Left lung (tissue), 10 donors: Measurements from ENCODE around the gene S1PR3. TPM values are rescaled to one million over a fixed set of nuclear protein-coding genes. Genes with fewer than 3 reads are reported as not detected.

ENCODE experiments used
- ATAC-seq: fragments of 200-7000 bp; cut with Tn5 transposase; one replicate; pipeline ENCODE4 v1.9.1; 2020; ENCODE audit warnings: moderate library complexity
- DNase-seq, 4 donors: peaks; one replicate each; pipeline ENCODE4 v3.0.0-alpha.2; 2013 to 2020
- H3K27ac ChIP-seq, 2 donors: fragments of 200-600 bp; sonication (generic) in 1 of 2; one replicate each; pipeline versions ENCODE4 v1.5.0 to v1.8.0; 2020 to 2021
- H3K27me3 ChIP-seq, 2 donors: fragments of 200-600 bp; sonication (generic) in 1 of 2; one replicate each; pipeline versions ENCODE4 v1.5.0 to v1.8.0; 2020 to 2021
- H3K36me3 ChIP-seq, 2 donors: fragments of 200-600 bp; sonication (generic) in 1 of 2; one replicate each; pipeline versions ENCODE4 v1.5.0 to v1.8.0; 2020 to 2021
- H3K4me1 ChIP-seq, 2 donors: fragments of 200-600 bp; one replicate each; pipeline ENCODE4 v1.8.0; 2021
- H3K4me3 ChIP-seq, 2 donors: fragments of 200-600 bp; sonication (generic) in 1 of 2; one replicate each; pipeline versions ENCODE4 v1.5.0 to v1.8.0; 2020 to 2021; ENCODE audit warnings: mild to moderate bottlenecking in 1 of 2
- H3K9me3 ChIP-seq, 2 donors: fragments of 200-600 bp; sonication (generic) in 1 of 2; one replicate each; pipeline versions ENCODE4 v1.5.0 to v1.8.0; 2020 to 2021
- intact Hi-C, 2 donors: fragments of 100-400 bp; cut with DNase I; formaldehyde crosslinking; loops; one replicate each; pipeline versions ENCODE4 v1.11.2 to v1.14.2; 2022
- polyA plus RNA-seq, 6 donors: library from polyadenylated mRNA; unstranded; fragments of 120-200 nt; gene quantifications; one replicate each; pipeline ENCODE4 v1.2.1, GENCODE V29; 2013; ENCODE audit not compliant: insufficient read length in 6 of 6
- total RNA-seq, 2 donors: library from RNA; stranded (reverse); fragmentation: NEBNext Ultra II Directional; extraction: Animal tissue kit (Norgen Biotek cat#: 25700); gene quantifications; one replicate each; pipeline ENCODE4 v1.2.1, GENCODE V29; 2021
- TF ChIP-seq, protein P1 (sequence below), 2 donors: fragments of 200-600 bp; sonication (generic) in 1 of 2; IDR thresholded peaks; one replicate each; pipeline versions ENCODE4 v1.5.0 to v1.8.0; 2021; ENCODE audit warnings: antibody characterized with exemption in 2 of 2
- donor health status: DM: no; HTN: yes; CAD: no.
- donor health status: DM: no; HTN: no; CAD: no.

The S1PR3 gene
- total and polyA plus RNA-seq, 8 donors, result 6.9 to 113 (median 82.0) TPM

DNA sequence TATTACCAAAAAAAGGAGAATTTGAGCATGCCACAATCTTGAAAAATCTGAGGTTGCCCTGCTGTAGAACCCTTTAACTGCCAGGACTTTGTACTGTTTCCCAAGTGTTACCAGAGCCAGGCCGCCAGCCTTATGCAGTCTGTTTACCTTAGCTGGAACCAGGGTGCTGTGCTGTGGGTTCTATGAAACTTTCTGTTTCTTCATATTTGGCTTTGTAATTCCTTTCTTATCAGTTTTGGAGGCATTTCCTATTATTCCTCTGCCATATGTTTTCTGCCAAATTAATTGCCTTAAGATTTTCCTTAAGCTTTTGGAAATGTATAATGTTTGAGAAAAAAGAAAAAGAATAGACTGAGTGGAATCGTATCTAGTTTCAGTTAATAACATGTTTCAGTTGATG, 2.1 kb downstream of the S1PR3 start:
- DNase-seq (peak in 1 of 4 donors; percentile 35), ATAC-seq (no peak)
- intact Hi-C loops, result no loop called here
- Histone ChIP-seq H3K27ac (no peak overlapping the region), H3K4me3 (peak overlapping the region in 1 of 2 donors; percentile 64), H3K27me3 (peaks cover 0 to 36% of the 10 kb centered on the region in 2 donors), H3K36me3 (no peaks in the 10 kb centered on the region), H3K9me3 (no peaks in the 10 kb centered on the region), H3K4me1 (peaks cover 10 to 47% of the 10 kb centered on the region in 2 donors)
- TF ChIP-seq, protein P1, sequence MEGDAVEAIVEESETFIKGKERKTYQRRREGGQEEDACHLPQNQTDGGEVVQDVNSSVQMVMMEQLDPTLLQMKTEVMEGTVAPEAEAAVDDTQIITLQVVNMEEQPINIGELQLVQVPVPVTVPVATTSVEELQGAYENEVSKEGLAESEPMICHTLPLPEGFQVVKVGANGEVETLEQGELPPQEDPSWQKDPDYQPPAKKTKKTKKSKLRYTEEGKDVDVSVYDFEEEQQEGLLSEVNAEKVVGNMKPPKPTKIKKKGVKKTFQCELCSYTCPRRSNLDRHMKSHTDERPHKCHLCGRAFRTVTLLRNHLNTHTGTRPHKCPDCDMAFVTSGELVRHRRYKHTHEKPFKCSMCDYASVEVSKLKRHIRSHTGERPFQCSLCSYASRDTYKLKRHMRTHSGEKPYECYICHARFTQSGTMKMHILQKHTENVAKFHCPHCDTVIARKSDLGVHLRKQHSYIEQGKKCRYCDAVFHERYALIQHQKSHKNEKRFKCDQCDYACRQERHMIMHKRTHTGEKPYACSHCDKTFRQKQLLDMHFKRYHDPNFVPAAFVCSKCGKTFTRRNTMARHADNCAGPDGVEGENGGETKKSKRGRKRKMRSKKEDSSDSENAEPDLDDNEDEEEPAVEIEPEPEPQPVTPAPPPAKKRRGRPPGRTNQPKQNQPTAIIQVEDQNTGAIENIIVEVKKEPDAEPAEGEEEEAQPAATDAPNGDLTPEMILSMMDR (IDR thresholded peaks at IDR 0.05), result no peak

DNA sequence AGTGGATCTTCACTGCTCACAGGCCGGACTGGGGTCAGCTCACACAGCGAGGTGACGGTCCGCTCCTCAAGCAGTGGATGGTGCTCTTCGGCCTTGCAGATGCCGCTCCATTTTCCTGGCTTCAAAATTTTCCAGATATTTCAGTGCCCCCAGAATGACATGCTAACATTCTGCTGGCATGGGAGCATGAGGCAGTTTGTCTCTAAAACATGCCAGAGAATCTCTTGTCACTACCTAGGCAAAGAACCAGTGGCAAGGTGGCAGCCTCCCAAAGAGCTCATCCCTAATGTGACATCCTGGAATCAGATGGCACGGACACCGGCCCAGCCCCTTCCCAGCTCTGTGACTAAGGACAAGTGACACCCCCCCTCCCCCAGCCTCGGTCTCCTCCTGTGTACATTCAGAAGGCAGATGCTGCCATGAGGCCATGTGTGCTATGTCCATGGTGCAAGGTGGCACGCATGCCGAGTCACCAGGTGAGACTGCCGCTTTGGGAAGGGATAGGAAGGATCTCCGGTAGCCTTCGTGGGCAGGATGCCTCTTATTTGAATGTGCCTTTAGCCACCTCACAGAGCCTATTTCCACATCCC, 2.7 kb downstream of the S1PR3 start:
- H3K27ac ChIP-seq, result no peak overlapping the region
- intact Hi-C loops, result no loop called here
- TF ChIP-seq, protein P1 (IDR thresholded peaks at IDR 0.05), result no peak
- no peaks in the 10 kb centered on the region for H3K9me3 ChIP-seq
- no peaks in the 10 kb centered on the region for H3K36me3 ChIP-seq
- peak overlapping the region in 1 of 2 donors; percentile 64 for H3K4me3 ChIP-seq
- DNase-seq (no peak), ATAC-seq (no peak)
- peaks cover 10 to 45% of the 10 kb centered on the region in 2 donors for H3K4me1 ChIP-seq
- peaks cover 0 to 36% of the 10 kb centered on the region in 2 donors for H3K27me3 ChIP-seq

DNA sequence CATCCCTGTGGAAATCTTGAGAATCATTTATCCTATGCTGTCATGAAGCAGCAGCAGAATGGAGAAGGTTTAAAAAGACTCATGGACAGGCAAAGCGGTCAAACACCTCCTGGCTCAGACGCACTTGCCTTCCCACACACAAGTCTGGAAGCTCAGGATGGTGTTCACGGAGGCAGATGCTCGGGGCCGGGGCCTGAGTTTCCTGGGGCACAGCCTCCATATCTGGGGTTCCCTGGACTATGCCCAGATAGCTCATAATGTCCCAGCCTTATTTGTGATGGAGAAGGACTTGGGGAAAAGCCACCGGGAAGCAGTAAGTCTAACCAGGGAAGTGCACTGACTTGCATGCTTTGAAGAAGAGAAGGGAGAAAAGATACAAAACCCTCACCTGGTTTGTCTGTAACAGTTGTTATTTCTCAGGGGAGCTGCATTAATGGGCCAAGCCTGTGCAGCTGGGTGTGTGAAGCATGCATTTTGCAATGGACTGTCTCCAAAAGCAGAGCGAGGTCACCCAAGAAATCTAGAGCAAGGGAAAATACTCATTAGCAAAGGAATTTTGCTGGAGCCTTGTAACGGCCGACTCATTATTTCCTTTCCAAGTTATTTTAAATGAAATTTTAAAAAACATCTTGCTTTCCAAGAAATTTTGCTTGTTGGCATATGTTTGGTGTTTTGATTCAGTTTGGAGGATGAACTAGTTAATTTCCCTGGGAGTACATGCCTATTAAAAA, 3.4 kb downstream of the S1PR3 start:
- Histone ChIP-seq H3K27ac (no peak overlapping the region), H3K36me3 (no peaks in the 10 kb centered on the region), H3K4me1 (peaks cover 10 to 39% of the 10 kb centered on the region in 2 donors), H3K4me3 (no peak overlapping the region), H3K9me3 (no peaks in the 10 kb centered on the region), H3K27me3 (peaks cover 0 to 36% of the 10 kb centered on the region in 2 donors)
- DNase-seq (peak in 2 of 4 donors; percentile 64 to 73), ATAC-seq (no peak)
- TF ChIP-seq, protein P1 (IDR thresholded peaks at IDR 0.05), result no peak
- intact Hi-C loops, result no loop called here

DNA sequence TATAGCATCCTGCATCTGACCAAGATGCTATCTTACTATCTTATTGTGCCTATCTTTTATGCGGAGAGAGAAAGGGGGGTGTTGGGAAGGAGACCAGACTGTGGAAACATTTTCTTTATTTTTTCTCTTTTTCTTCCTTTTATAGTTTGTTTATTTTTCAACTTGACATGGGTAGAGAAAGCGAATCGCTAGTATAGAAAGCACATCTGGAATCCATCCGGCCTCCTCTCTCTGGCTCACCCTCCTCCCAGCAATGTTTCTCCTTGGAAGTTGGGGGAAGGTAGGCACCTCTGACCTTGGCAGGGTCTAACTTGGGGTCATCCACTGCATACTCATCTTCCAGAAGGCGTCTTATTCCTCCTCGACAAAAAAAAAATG, 3.9 kb downstream of the S1PR3 start:
- no peaks in the 10 kb centered on the region for H3K9me3 ChIP-seq
- DNase-seq (no peak), ATAC-seq (no peak)
- no peak overlapping the region for H3K4me3 ChIP-seq
- no peaks in the 10 kb centered on the region for H3K36me3 ChIP-seq
- no peak overlapping the region for H3K27ac ChIP-seq
- H3K4me1 ChIP-seq, result peaks cover 10 to 36% of the 10 kb centered on the region in 2 donors
- TF ChIP-seq, protein P1 (IDR thresholded peaks at IDR 0.05), result no peak
- intact Hi-C loops, result no loop called here
- peaks cover 0 to 33% of the 10 kb centered on the region in 2 donors for H3K27me3 ChIP-seq

DNA sequence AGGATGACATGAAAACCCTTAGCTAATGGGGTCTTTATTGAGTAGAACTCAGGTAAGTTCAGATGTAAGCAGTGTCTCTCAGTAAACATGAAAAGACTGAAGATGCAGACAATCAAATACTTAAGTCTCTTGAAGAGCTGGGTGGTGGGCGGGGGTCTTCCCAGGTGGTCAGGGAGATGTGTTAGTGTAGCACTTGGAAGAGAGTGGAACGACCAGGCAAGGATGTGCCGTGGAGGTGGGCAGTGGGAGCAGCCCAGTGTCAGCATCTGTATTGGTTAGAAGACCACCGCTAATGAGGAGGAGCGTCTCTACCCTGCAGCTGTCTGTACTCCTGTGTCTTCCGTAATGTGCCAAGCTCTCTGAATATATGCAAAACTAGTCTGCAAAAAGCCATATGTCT, 4.4 kb downstream of the S1PR3 start:
- peaks cover 11 to 36% of the 10 kb centered on the region in 2 donors for H3K4me1 ChIP-seq
- intact Hi-C loops, result no loop called here
- no peak for DNase-seq
- ATAC-seq, result no peak
- TF ChIP-seq, protein P1 (IDR thresholded peaks at IDR 0.05), result no peak
- peaks cover 0 to 29% of the 10 kb centered on the region in 2 donors for H3K27me3 ChIP-seq
- no peaks in the 10 kb centered on the region for H3K9me3 ChIP-seq
- H3K36me3 ChIP-seq, result no peaks in the 10 kb centered on the region
- H3K27ac ChIP-seq, result no peak overlapping the region
- no peak overlapping the region for H3K4me3 ChIP-seq
